Measurements from ENCODE around the gene PLEKHG3. TPM values are rescaled to one million over a fixed set of nuclear protein-coding genes. Genes with fewer than 3 reads are reported as not detected.

PLEKHG3 gene
- total and polyA plus RNA-seq, 2 of the 13 experiments (the other 11 are each of a cell fraction or from before 2014, with no cell fraction given) = 7.1 to 9.8 TPM

GRCh38 chr14:64764641-64765520 is 60.7 kb downstream of the PLEKHG3 start:
- H3K36me3 ChIP-seq (replicated peaks in 1 of 2; ENCODE audit: control insufficient read depth in 1 of 2, insufficient read depth in 2 of 2, low read length in 2 of 2) = no peaks in the 10 kb centered on the region
- in situ Hi-C loops (cut with HindIII; ENCODE audit: extremely low pct_ligation_motif_present, low pct_unique_long_range_greater_than_20kb) = no loop called here
- H3K9me3 ChIP-seq (ENCODE audit: low read length) = no peaks in the 10 kb centered on the region
- peak overlapping the region in 1 of 3 experiments; percentile 50; a peak in 2 of 6 replicates for H3K4me3 ChIP-seq (replicated peaks in 1 of 3; ENCODE audit: insufficient read depth in 1 of 3, low read depth in 2 of 3, low read length in 3 of 3)
- H2AFZ ChIP-seq (ENCODE audit: low read length) = no peak overlapping the region
- H4K20me1 ChIP-seq (ENCODE audit: insufficient read depth, low read length) = no peaks in the 10 kb centered on the region
- ChIA-PET CTCF (ENCODE audit: low intra/inter-chr PET ratio, low total read pairs) (interaction anchor here (5.1 kb wide), 1 partner anchor 93 kb away, joined by 51 read pairs; no protein-coding TSS in a partner anchor), POLR2A (no interaction called here)
- FAIRE-seq = peak; percentile 30
- peaks cover 20% of the 10 kb centered on the region for H3K4me1 ChIP-seq (ENCODE audit: insufficient read depth, low read length)
- no peak overlapping the region for H3K27ac ChIP-seq (ENCODE audit: extremely low read length, insufficient read depth, low read length)
- H3K27me3 ChIP-seq (ENCODE audit: control insufficient read depth in 1 of 2, insufficient read depth in 2 of 2, low read length in 2 of 2) = peaks cover 4 to 42% of the 10 kb centered on the region in 2 experiments; a peak in 4 of 5 replicates
- peak; percentile 53 for DNase-seq (ENCODE audit: low spot score)
- BruUV-seq (replicated peaks) = no TSS peak
- 12% methylated on average over 17 of the region's 29 CpGs for WGBS (ENCODE audit: low lambda C conversion rate)
- intact Hi-C loops (cut with micrococcal nuclease; ENCODE audit: unreplicated experiment) = loop anchor here (1.0 kb wide), 2 partner anchors 94 to 225 kb away; partner anchors contain the start of gene HSPA2
- peak; percentile 81 for ATAC-seq
- no peaks in the 10 kb centered on the region for H3K79me2 ChIP-seq (ENCODE audit: insufficient read depth, low read length)
- no peak overlapping the region for H3K9ac ChIP-seq (ENCODE audit: insufficient read depth, low read depth, low read length)
- peak overlapping the region; percentile 79 for H3K4me2 ChIP-seq (ENCODE audit: low read depth, low read length)
- TF ChIP-seq ZNF672 (CRISPR knock-in tag; IDR thresholded peaks at IDR 0.05) (no peak), TMF1 (CRISPR knock-in tag; IDR thresholded peaks at IDR 0.05; ENCODE audit: low read depth) (no peak), SETDB1 (CRISPR knock-in tag; IDR thresholded peaks at IDR 0.05; ENCODE audit: borderline replicate concordance) (no peak), ZNF12 (CRISPR knock-in tag; IDR thresholded peaks at IDR 0.05) (no peak), HBP1 (CRISPR knock-in tag; IDR thresholded peaks at IDR 0.05; ENCODE audit: low read depth) (no peak), RAD51 (IDR thresholded peaks at IDR 0.05; ENCODE audit: borderline replicate concordance) (no peak), SMAD3 (CRISPR knock-in tag; IDR thresholded peaks at IDR 0.05) (no peak), TEF (CRISPR knock-in tag; IDR thresholded peaks at IDR 0.05) (no peak), ZNF740 (CRISPR knock-in tag; IDR thresholded peaks at IDR 0.05) (no peak), NFKB2 (CRISPR knock-in tag; IDR thresholded peaks at IDR 0.05; ENCODE audit: borderline replicate concordance) (no peak), ZFX (CRISPR knock-in tag; IDR thresholded peaks at IDR 0.05; ENCODE audit: low read depth) (peak; percentile 38), KLF15 (CRISPR knock-in tag; IDR thresholded peaks at IDR 0.05; ENCODE audit: borderline replicate concordance) (no peak), ZNF629 (CRISPR knock-in tag; conservative IDR thresholded peaks at IDR 0.05) (no peak)
- TF ChIP-seq, protein P1, sequence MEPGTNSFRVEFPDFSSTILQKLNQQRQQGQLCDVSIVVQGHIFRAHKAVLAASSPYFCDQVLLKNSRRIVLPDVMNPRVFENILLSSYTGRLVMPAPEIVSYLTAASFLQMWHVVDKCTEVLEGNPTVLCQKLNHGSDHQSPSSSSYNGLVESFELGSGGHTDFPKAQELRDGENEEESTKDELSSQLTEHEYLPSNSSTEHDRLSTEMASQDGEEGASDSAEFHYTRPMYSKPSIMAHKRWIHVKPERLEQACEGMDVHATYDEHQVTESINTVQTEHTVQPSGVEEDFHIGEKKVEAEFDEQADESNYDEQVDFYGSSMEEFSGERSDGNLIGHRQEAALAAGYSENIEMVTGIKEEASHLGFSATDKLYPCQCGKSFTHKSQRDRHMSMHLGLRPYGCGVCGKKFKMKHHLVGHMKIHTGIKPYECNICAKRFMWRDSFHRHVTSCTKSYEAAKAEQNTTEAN (CRISPR knock-in tag; conservative IDR thresholded peaks at IDR 0.05) = no peak
- TF ChIP-seq, protein P2, sequence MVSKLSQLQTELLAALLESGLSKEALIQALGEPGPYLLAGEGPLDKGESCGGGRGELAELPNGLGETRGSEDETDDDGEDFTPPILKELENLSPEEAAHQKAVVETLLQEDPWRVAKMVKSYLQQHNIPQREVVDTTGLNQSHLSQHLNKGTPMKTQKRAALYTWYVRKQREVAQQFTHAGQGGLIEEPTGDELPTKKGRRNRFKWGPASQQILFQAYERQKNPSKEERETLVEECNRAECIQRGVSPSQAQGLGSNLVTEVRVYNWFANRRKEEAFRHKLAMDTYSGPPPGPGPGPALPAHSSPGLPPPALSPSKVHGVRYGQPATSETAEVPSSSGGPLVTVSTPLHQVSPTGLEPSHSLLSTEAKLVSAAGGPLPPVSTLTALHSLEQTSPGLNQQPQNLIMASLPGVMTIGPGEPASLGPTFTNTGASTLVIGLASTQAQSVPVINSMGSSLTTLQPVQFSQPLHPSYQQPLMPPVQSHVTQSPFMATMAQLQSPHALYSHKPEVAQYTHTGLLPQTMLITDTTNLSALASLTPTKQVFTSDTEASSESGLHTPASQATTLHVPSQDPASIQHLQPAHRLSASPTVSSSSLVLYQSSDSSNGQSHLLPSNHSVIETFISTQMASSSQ (IDR thresholded peaks at IDR 0.05; ENCODE audit: low read depth) = no peak
- TF ChIP-seq, protein P2 (CRISPR knock-in tag; IDR thresholded peaks at IDR 0.05; ENCODE audit: borderline replicate concordance) = no peak
